NCI-H2107 (cell line): ENCODE measurements around the gene EPHB4.
"Not testable (repeated sequence)": the region's sequence is repeated elsewhere in the genome, so short reads cannot be mapped to it uniquely, and the experiment has no call there.

Source experiments
- DNase-seq: peaks from one replicate; lab custom pipeline; 2025; lab: John Stamatoyannopoulos, UW

EPHB4 gene

DNA sequence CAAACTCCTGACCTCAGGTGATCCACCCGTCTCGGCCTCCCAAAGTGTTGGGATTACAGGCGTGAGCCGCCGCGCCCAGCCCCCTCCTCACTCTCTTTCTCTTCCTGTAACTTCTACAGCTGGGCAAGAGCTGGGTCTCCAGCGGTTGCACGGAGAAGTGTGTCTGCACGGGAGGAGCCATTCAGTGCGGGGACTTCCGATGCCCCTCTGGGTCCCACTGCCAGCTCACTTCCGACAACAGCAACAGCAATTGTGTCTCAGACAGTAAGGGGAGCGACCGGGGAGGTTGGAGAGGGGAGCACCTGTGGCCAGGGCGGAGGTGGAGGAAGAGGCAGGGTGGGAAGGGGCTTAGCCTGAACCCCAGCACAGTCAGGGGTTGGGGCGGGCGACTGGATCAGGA, 41.4 kb downstream of the EPHB4 start:
- no peak for DNase-seq

DNA sequence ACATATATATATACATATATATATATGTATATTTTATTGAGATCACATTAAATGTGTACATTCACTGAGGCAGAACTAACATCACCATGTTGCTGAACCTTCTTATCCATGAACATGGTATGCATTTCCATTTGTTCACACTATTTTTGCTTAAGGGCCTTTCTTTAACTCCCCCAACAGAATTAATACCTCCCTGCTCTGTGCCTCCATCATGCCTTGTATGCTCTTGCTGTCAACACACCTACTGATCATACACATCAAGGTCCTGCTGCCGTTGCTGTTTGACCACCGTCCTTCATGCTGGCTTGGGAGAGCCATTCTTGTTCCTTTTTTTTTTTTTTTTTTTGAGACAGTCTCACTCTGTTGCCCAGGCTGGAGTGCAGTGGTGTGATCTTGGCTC, 43.5 kb downstream of the EPHB4 start:
- no peak for DNase-seq

DNA sequence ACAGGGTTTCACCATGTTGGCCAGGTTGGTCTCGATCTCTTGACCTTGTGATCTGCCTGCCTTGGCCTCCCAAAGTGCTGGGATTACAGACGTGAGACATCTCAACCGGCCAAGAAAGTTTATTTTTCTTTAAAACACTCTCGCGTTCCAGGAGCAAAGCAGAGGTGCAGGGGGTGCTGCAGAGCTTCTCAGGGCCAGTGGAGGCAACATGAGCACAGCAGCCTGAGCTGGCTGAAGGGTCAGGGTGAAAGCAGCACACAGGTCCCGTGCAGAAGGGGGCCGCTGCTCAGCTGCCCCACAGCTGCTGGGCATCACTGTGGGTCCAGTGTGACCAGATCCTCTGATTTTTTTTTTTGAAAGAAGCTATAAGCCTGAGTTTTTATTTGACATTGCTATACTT, 46.1 kb downstream of the EPHB4 start:
- no peak for DNase-seq

DNA sequence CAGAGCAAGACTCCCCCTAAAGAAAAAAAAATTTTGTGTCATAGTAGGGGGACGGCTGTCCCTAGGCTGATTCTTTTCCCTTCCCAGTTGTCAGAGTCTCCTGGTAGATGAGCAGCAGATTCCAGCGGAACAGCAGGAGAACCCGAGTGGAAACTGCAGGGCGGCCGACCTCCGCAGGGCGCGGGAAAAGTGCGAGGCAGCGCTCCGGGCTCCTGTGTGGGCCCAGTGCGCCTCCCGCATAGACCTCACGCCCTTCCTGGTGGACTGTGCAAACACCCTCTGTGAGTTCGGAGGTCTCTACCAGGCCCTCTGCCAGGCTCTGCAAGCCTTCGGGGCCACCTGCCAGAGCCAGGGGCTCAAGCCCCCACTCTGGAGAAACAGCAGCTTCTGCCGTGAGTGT, 48.0 kb downstream of the EPHB4 start:
- DNase-seq: no peak

DNA sequence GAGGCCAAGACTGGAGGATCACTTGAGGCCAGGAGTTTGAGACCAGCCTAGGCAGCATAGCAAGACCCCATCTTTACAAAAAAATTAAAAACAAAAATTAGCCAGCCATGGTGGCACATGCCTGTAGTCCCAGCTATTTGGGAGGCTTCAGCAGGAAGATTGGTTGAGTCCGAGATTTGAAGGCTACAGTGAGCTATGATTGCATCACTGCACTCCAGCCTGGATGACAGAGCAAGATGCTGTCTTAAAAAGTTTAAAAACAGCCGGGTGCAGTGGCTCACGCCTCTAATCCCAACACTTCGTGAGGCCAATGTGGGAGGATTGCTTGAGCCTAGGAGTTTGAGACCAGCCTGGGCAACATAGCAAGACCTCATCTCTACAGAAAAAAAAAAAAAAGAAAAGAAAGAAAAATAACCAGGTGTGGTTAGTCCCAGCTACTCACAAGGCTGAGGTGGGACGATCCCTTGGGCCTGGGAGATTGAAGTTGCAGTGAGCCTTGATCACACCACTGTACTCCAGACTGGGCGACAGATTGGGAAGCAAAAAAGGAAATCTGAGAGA, 49.2 kb downstream of the EPHB4 start:
- DNase-seq: no peak

DNA sequence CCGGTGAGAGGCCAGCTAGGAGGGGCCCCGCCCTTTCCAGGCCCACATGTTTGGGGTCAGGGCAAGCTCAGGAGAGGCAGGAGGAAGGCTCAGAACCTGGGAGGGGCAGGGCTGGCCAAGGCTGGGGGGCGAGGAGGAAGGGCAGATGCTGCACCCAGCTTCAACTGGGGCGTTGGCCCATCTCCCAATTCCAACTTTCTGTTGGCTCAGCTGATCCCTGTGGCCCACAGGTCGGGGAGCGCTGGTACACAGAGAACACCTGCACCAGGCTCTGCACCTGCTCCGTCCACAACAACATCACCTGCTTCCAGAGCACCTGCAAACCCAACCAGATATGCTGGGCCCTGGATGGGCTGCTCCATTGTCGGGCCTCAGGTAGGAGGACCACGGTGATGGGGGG, 53.8 kb downstream of the EPHB4 start:
- no peak for DNase-seq

DNA sequence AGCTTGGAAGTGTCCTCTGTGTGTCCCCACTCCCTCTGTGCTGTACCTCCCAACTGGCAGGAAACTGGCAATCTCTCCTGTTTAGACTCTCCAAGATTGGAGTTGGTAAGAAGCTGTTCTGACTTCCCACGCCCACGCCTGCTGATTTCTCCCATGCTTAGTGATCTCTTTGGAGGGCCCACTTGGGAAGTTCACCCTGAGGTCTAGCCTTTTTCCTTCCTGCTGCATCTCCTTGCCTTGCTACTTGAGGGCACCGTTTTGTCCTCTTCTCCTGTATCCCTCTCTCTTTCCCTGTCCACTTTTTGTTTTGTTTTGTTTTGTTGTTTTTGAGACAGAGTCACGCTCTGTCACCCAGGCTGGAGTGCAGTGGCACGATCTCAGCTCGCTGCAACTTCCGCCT, 58.5 kb downstream of the EPHB4 start:
- no peak for DNase-seq

DNA sequence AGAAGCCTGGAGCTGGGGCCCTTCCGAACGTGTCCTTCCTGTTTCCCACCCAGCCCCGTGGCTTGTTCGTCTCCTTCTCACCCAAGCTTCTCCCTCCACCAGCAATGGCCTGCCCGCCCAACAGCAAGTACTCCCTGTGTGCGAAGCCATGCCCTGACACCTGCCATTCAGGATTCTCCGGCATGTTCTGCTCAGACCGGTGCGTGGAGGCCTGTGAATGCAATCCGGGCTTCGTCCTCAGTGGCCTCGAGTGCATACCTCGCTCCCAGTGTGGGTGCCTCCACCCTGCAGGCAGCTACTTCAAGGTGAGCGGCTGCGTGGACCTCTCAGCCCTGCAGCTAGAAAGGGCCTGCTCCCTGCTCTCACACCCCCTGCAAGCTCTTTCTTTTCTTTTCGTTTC, 62.1 kb downstream of the EPHB4 start:
- no peak for DNase-seq

DNA sequence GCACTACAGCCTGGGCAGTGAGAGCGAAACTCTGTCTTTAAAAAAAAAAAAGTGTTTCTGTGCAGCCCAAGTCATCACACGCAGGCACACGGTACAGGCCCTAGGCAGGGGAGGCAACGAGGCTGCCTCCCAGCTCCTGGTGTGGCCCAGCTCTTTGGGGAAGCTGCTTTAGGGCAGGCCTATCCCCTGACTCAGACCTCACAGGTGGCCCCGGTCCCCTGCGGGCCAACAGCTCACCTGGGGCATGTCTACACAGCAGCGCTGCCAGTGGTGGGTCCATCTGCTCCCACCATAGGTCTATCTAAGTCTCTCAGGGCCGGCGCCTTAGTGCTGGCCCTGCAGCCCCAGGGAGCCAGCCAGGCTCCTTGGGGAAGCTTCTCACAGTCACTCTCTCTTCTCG, 62.5 kb downstream of the EPHB4 start:
- no peak for DNase-seq

DNA sequence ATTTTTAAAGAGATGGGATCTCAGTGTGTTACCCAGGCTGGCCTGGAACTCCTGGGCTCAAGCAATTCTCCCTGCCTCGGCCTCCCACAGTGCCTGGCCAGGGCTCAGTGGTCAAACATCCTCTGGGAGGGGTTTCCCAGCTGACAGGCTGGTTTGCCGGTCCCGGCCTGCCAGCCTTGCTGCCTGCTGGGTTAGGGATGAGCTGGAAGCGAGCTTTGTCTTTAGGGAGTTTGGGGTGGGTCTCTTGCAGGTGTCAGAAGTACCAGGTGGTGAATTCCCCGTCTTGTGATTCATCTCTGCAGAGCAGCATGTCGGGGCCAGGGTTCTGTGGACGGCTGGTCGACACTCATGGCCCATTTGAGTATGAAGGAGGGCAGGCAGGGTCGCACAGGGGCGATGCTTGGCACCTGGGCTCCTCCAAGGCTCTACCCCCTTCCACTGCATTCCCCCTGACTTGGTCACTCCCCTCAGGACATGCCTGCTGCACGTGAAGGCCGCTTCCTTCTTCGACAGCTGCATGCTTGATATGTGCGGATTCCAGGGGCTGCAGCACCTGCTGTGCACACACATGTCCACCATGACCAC, 63.7 kb downstream of the EPHB4 start:
- no peak for DNase-seq

DNA sequence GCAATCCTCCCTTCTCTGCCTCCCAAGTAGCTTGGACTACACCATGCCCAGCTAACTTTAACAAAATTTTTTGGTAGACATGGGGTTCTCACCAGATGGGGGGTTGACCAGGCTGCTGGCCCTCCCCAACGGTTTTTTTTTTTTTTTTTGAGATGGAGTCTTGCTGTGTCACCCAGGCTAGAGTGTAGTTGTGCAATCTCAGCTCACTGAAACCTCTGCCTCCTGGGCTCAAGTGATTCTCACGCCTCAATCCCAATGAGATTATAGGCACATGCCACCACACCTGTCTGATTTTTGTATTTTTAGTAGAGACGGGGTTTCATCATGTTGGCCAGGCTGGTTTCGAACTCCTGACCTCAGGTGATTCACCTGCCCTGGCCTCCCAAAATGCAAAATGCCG, 64.5 kb downstream of the EPHB4 start:
- DNase-seq: not testable (repeated sequence)

DNA sequence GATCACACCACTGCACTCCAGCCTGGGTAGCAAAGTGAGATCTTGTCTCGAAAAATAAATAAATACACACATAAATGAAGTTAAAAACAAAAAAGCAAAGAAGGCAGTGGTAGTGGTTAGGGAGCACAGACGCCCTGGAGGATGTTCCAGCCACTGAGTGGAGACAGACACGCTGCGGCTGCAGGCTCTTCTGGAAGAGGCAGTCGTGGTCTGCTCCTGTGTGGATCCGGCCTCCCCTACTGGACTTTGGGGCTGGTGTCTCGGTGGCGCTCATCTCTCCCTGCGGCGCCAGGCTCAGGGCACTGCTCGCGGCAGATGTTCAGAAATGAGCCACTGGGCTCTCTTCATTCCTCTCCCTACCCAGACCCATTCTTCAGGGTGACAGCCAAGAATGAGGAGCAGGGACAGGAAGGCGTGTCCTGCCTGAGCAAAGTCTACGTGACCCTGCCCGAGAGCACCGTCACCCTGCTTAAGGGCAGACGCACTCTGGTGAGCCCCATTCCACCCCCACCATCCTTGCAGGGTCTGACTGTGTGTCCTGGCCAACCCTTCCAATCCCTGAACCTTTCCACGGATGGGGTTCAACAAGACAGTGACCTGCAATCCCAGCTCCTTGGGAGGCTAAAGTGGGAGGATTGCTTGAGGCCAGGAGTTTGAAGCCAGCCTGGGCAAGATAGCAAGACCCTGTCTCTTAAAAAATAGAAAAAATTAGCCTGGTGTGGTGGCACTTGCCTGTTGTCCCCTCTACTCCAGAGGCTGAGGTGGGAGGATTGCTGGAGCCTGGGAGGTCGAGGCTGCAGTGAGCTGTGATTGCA, 67.8 kb downstream of the EPHB4 start:
- DNase-seq: no peak

DNA sequence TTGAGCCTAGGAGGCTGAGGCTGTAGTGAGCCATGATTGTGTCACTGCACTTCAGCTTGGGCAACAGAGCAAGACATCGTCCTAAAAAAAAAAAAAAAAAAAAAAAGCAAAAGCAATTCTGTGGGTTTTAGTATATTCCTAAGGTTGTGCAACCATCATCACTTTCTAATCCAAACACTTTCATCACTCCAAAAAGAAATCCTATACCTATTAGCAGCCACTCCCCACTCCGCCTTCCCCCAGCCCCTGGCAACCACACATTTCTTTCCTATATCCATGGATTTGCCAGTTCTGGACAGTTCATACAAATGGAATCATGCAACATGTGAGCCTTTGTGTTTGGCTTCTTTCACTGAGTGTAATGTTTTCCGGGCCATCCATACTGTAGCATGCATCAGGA, 73.6 kb downstream of the EPHB4 start:
- DNase-seq: no peak

DNA sequence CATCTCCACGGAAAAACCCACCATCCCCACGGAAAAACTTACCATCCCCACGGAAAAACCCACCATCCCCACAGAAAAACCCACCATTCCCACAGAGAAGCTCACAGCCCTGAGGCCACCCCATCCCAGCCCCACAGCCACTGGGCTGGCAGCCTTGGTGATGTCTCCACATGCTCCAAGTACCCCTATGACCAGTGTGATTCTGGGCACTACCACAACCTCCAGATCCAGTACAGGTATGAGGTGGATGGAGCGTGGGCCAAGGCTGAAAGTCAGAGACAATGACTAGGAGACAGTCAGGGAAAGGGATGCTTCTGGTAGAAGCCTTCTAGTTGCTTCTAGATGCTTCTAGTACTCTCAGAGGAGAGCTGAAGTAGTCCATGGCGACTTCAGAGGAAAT, 74.3 kb downstream of the EPHB4 start:
- no peak for DNase-seq
